Neutrophil (primary cell): ENCODE results near the gene WNK4.
A peak's percentile ranks its signal among the peaks of the same experiment; 100 is the strongest.

ENCODE experiments used
- H3K27ac ChIP-seq: fragments of 200-600 bp; sonication (generic); 2 replicates; pipeline ENCODE4 v1.5.1; 2016; ENCODE audit warnings: mild to moderate bottlenecking, moderate library complexity
- H3K27me3 ChIP-seq: fragments of 200-600 bp; sonication (generic); 2 replicates; pipeline ENCODE4 v1.6.0; 2016; ENCODE audit warnings: mild to moderate bottlenecking
- H3K36me3 ChIP-seq: fragments of 200-600 bp; sonication (generic); 2 replicates; pipeline ENCODE4 v1.5.1; 2017
- H3K4me1 ChIP-seq, 2 experiments: fragments of 200-600 bp in 1 of 2; sonication (generic) in 1 of 2; 1 replicate in 1 of 2; 2 replicates in 1 of 2; pipeline versions ENCODE4 v1.5.1 to v1.6.1; 2013 to 2016; ENCODE audit warnings: low read depth in 1 of 2, low read length in 1 of 2, mild to moderate bottlenecking in 1 of 2, moderate library complexity in 1 of 2; ENCODE audit not compliant: control insufficient read depth in 1 of 2, insufficient read depth in 1 of 2
- H3K4me3 ChIP-seq, 2 experiments: fragments of 200-600 bp in 1 of 2; sonication (generic) in 1 of 2; 1 replicate in 1 of 2; 2 replicates in 1 of 2; pipeline ENCODE4 v1.5.1; 2013 to 2016; ENCODE audit warnings: low read depth in 1 of 2, low read length in 1 of 2, mild to moderate bottlenecking in 1 of 2, moderate library complexity in 1 of 2
- H3K9me3 ChIP-seq: fragments of 200-600 bp; sonication (generic); 2 replicates; pipeline ENCODE4 v1.5.1; 2016
- TF ChIP-seq, protein P1 (sequence below): fragments of 200-600 bp; sonication (generic); IDR thresholded peaks from 2 replicates; pipeline ENCODE4 v1.5.1; 2016; ENCODE audit warnings: antibody characterized with exemption

Gene WNK4

DNA sequence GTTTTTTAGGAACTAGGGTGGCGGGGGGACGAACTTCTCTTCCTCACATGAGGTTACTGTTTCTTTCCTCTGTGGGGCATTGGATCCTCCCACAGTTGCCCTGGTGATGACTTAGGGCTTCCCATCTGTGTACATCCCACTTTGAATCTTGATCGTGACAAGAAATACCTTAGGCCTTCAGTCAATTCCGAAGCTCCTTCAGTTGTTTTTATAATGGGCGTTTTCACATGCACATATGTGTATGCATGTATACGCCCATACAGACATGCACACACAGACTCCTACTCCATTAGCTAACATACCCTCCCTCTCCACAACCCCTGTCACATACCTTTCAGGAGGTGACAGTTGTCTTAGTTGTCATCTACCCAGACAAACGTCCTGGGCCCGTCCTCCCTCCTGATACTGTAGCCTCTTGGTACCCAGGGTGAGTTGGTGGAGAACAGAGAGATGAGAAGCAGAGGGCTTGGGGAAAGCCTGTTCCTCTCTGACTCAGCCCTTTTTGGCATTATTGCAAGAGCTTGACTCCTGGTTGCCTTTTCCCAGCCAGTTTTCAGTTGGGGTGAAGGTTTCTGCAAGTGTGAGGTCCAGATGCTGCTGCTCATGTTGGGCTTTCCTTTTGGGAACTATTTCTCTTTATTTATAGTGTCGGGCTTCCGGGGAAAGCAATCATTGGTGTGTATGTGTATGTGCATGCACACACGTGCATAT, 61.7 kb downstream of the WNK4 start:
- H3K27me3 ChIP-seq = no peaks in the 10 kb centered on the region
- H3K27ac ChIP-seq = peak overlapping the region; percentile 94
- H3K36me3 ChIP-seq = peaks cover 87% of the 10 kb centered on the region
- TF ChIP-seq, protein P1, sequence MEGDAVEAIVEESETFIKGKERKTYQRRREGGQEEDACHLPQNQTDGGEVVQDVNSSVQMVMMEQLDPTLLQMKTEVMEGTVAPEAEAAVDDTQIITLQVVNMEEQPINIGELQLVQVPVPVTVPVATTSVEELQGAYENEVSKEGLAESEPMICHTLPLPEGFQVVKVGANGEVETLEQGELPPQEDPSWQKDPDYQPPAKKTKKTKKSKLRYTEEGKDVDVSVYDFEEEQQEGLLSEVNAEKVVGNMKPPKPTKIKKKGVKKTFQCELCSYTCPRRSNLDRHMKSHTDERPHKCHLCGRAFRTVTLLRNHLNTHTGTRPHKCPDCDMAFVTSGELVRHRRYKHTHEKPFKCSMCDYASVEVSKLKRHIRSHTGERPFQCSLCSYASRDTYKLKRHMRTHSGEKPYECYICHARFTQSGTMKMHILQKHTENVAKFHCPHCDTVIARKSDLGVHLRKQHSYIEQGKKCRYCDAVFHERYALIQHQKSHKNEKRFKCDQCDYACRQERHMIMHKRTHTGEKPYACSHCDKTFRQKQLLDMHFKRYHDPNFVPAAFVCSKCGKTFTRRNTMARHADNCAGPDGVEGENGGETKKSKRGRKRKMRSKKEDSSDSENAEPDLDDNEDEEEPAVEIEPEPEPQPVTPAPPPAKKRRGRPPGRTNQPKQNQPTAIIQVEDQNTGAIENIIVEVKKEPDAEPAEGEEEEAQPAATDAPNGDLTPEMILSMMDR = no peak
- H3K4me3 ChIP-seq = peak overlapping the region; percentile 26 to 45
- no peaks in the 10 kb centered on the region for H3K9me3 ChIP-seq
- H3K4me1 ChIP-seq = peaks cover 62% of the 10 kb centered on the region in 2 experiments

DNA sequence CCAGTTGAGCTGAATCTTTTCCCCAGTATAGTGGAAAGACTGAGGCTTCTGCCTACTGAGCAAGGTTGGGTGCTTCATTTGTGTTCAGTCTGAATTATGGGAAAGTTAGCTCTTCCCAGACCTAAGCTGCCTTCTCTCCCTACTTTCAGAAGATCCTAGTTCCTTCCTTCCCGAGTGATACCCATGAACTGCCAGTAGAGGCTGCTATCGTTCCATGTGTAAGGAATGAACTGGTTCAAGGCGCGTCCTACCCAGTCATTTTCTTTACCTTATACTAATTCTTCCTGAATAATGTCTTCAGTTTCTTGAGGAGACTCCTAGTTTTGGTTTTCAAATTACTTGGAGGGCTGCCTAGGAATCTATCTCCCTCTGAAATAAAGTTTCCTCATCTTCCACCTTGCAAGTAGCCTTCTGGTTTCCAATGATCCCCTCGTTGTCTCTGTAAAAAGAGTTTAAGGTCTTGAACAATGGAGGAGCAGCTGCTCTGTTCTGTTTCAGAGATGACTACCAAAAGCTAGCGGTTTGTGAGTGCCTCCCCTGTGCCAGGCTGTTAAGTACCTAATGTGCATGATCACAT, 63.0 kb downstream of the WNK4 start:
- H3K9me3 ChIP-seq = no peaks in the 10 kb centered on the region
- no peak overlapping the region for H3K4me3 ChIP-seq
- peaks cover 68% of the 10 kb centered on the region in 2 experiments for H3K4me1 ChIP-seq
- no peaks in the 10 kb centered on the region for H3K27me3 ChIP-seq
- H3K27ac ChIP-seq = peak overlapping the region; percentile 94
- peaks cover 74% of the 10 kb centered on the region for H3K36me3 ChIP-seq
- TF ChIP-seq, protein P1 = peak; percentile 73

DNA sequence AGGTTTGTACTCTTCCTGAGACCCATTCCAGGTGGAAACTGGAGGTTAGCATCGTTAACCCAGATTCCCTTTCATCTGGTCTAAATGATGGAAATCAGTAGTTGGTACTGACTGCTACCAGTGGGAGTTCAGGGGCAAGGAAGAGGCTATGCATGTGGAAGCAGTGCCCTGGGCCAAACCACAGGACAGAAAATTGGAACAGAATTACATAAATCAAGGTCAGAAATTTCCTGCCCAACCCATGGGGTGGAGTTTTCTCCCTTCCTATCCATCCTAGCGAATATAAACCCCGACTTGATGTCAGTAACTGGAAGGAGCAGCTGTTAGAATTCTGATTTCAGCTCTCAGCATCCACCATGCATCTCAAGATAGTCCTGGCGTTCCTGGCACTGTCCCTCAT, 63.9 kb downstream of the WNK4 start, which contains the start of gene AOC2:
Gene AOC2, plus strand, starts transcription at position 310 of the 400 bp plus-strand sequence. Its CDS starts 47 bp downstream, at position 357.
- TF ChIP-seq, protein P1 = no peak
- peaks cover 66% of the 10 kb centered on the region for H3K36me3 ChIP-seq

DNA sequence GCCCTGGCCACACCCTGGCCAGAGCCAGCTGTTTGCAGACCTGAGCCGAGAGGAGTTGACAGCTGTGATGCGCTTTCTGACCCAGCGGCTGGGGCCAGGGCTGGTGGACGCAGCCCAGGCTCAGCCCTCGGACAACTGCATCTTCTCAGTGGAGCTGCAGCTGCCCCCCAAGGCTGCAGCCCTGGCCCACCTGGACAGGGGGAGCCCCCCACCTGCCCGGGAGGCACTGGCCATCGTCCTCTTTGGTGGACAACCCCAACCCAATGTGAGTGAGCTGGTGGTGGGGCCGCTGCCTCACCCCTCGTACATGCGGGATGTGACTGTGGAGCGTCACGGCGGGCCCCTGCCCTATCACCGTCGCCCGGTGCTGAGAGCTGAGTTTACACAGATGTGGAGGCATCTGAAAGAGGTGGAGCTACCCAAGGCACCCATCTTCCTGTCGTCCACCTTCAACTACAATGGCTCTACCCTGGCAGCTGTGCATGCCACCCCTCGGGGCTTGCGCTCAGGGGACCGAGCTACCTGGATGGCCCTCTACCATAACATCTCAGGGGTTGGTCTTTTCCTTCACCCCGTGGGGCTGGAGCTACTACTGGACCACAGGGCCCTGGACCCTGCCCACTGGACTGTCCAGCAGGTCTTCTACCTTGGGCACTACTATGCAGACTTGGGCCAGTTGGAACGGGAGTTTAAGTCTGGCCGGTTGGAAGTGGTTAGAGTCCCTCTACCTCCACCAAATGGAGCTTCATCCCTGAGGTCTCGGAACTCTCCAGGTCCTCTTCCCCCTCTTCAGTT, 64.5 kb downstream of the WNK4 start:
- peaks cover 59% of the 10 kb centered on the region for H3K36me3 ChIP-seq
- H3K27ac ChIP-seq = peak overlapping the region; percentile 94
- peaks cover 68% of the 10 kb centered on the region in 2 experiments for H3K4me1 ChIP-seq
- H3K9me3 ChIP-seq = no peaks in the 10 kb centered on the region
- no peaks in the 10 kb centered on the region for H3K27me3 ChIP-seq
- TF ChIP-seq, protein P1 = no peak
- H3K4me3 ChIP-seq = no peak overlapping the region

More for the DNA sequence above, 63.9 kb downstream of the WNK4 start, which contains the start of gene AOC2:
- H3K9me3 ChIP-seq = no peaks in the 10 kb centered on the region
- H3K27me3 ChIP-seq = no peaks in the 10 kb centered on the region
- peaks cover 68% of the 10 kb centered on the region in 2 experiments for H3K4me1 ChIP-seq
- no peak within 1 kb of the TSS for H3K4me3 ChIP-seq
- H3K27ac ChIP-seq = peak within 1 kb of the TSS; percentile 94

DNA sequence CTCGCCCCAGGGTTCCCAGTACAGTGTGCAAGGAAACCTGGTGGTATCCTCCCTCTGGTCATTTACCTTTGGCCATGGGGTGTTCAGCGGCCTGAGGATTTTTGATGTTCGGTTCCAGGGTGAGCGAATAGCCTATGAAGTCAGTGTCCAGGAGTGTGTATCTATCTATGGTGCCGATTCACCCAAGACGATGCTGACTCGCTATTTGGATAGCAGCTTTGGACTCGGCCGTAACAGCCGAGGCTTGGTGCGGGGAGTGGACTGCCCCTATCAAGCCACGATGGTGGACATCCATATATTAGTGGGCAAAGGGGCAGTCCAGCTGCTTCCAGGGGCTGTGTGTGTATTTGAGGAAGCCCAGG, 65.1 kb downstream of the WNK4 start:
- no peaks in the 10 kb centered on the region for H3K9me3 ChIP-seq
- H3K36me3 ChIP-seq = peaks cover 53% of the 10 kb centered on the region
- H3K4me1 ChIP-seq = peaks cover 65 to 66% of the 10 kb centered on the region in 2 experiments
- no peak overlapping the region for H3K4me3 ChIP-seq
- TF ChIP-seq, protein P1 = no peak
- peak overlapping the region; percentile 54 for H3K27ac ChIP-seq
- H3K27me3 ChIP-seq = no peaks in the 10 kb centered on the region
